ENCODE data around the gene UNC13B.

UNC13B gene

GRCh38 chr9:35374436-35374835 lies 212.6 kb downstream of the UNC13B start:
- no peak overlapping the region for H3K27ac ChIP-seq
- H3K4me3 ChIP-seq (ENCODE audit: low read depth in 1 of 2, low read length in 1 of 2): no peak overlapping the region
- no peaks in the 10 kb centered on the region for H3K9me3 ChIP-seq
- TF ChIP-seq CTCF (IDR thresholded peaks at IDR 0.05): no peak
- no peaks in the 10 kb centered on the region for H3K36me3 ChIP-seq
- H3K27me3 ChIP-seq: no peaks in the 10 kb centered on the region
- H3K4me1 ChIP-seq (ENCODE audit: control insufficient read depth in 1 of 2, insufficient read depth in 1 of 2, low read depth in 1 of 2, low read length in 1 of 2): no peaks in the 10 kb centered on the region

GRCh38 chr9:35374910-35375309 lies 213.1 kb downstream of the UNC13B start:
- Histone ChIP-seq H3K36me3 (no peaks in the 10 kb centered on the region), H3K27me3 (no peaks in the 10 kb centered on the region), H3K4me3 (ENCODE audit: low read depth in 1 of 2, low read length in 1 of 2) (no peak overlapping the region), H3K9me3 (no peaks in the 10 kb centered on the region), H3K4me1 (ENCODE audit: control insufficient read depth in 1 of 2, insufficient read depth in 1 of 2, low read depth in 1 of 2, low read length in 1 of 2) (no peaks in the 10 kb centered on the region), H3K27ac (no peak overlapping the region)
- TF ChIP-seq CTCF (IDR thresholded peaks at IDR 0.05): no peak

GRCh38 chr9:35380039-35380438 lies 218.2 kb downstream of the UNC13B start:
- no peaks in the 10 kb centered on the region for H3K36me3 ChIP-seq
- H3K9me3 ChIP-seq: no peaks in the 10 kb centered on the region
- no peaks in the 10 kb centered on the region for H3K4me1 ChIP-seq (ENCODE audit: control insufficient read depth in 1 of 2, insufficient read depth in 1 of 2, low read depth in 1 of 2, low read length in 1 of 2)
- H3K27ac ChIP-seq: no peak overlapping the region
- no peak for TF ChIP-seq CTCF (IDR thresholded peaks at IDR 0.05)
- H3K4me3 ChIP-seq (ENCODE audit: low read depth in 1 of 2, low read length in 1 of 2): no peak overlapping the region
- H3K27me3 ChIP-seq: no peaks in the 10 kb centered on the region

GRCh38 chr9:35380619-35381018 lies 218.8 kb downstream of the UNC13B start:
- Histone ChIP-seq H3K27ac (no peak overlapping the region), H3K9me3 (no peaks in the 10 kb centered on the region), H3K4me3 (ENCODE audit: low read depth in 1 of 2, low read length in 1 of 2) (no peak overlapping the region), H3K27me3 (no peaks in the 10 kb centered on the region), H3K36me3 (no peaks in the 10 kb centered on the region), H3K4me1 (ENCODE audit: control insufficient read depth in 1 of 2, insufficient read depth in 1 of 2, low read depth in 1 of 2, low read length in 1 of 2) (no peaks in the 10 kb centered on the region)
- no peak for TF ChIP-seq CTCF (IDR thresholded peaks at IDR 0.05)

- H3K9me3 ChIP-seq: no peaks in the 10 kb centered on the region
- H3K4me3 ChIP-seq (ENCODE audit: low read depth in 1 of 2, low read length in 1 of 2): no peak overlapping the region
- no peaks in the 10 kb centered on the region for H3K36me3 ChIP-seq
- H3K27ac ChIP-seq: no peak overlapping the region
- no peaks in the 10 kb centered on the region for H3K27me3 ChIP-seq
- TF ChIP-seq CTCF (IDR thresholded peaks at IDR 0.05): no peak
- H3K4me1 ChIP-seq (ENCODE audit: control insufficient read depth in 1 of 2, insufficient read depth in 1 of 2, low read depth in 1 of 2, low read length in 1 of 2): no peaks in the 10 kb centered on the region
These were observed 223.2 kb downstream of the UNC13B start for GRCh38 chr9:35385042-35385441.
